GM18867 (cell line): ENCODE results near the gene TRAF7.
"Not testable (repeated sequence)": the region's sequence is repeated elsewhere in the genome, so short reads cannot be mapped to it uniquely, and the experiment has no call there.

Experiments used
- ATAC-seq: cut with Tn5 transposase; IDR thresholded peaks from one replicate; pipeline ENCODE4 v1.9.1; 2021; ENCODE audit warnings: mild to moderate bottlenecking, moderate library complexity; ENCODE audit not compliant: unreplicated experiment

The TRAF7 gene

DNA sequence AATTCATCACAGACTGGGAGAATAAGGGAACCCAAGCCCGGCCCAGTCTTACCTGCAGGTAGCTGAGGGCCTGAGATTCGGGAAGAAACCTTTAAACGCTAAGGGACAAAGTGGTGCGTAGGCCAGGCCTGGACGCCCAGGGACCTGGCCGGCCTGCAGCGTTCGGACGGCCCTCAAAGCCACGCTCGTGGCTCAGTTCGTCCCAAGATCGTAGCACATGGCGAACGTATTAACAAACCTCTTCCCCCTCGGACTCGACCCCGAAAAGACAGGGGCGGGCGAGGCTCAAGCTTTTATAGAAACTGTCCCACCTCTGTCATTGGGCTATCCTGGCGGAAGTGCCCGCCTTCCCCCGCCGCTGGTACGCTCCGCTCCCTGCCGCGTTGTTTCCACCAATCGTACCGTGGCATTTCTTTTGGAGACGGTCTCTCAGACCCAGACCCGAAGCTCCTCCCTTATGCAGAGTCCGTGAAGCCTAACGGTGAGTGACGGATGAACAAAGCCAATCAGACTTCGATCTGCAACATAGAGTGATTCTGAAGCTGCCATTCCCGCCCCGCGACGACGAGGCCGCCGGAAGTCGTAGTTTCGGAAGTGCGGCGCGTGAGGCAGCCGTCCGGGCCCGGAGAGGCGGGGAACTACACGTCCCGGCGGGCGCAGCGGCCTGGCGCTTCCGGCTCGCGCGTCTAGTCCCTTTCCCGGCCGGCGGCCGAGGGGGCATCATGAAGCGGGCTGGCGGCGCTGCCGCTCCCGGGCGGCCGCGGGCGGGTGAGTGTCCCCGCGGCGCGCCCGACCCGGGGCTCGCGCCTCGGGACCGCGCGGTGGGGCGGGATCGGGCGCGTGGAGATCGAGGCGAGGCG lies at the start of gene TRAF7:
Gene TRAF7, plus strand, starts transcription at position 692 of the 860 bp plus-strand sequence. CDS start 8,139 bp downstream, outside the sequence.
- ATAC-seq, result peak; percentile 84

DNA sequence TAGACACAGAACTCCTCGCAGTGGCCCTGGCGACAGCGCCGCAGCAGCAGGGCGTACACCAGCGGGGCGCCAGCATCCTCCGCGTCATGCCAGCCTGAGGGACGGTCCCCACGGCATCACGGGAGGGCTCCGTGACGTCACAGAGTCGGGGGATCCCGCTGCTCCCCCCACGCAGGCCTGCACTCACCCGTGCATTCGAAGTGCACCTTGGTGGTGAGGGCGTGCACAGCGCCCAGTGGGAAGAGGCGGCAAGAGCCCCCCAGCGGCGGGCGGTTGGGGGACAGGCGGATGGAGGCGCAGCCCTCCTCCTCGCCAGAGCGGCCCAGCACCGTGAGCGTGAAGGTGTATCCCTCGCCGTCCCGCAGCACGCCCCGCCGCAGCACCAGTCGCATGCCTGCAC lies 49.4 kb upstream of the TRAF7 start:
- not testable (repeated sequence) for ATAC-seq

DNA sequence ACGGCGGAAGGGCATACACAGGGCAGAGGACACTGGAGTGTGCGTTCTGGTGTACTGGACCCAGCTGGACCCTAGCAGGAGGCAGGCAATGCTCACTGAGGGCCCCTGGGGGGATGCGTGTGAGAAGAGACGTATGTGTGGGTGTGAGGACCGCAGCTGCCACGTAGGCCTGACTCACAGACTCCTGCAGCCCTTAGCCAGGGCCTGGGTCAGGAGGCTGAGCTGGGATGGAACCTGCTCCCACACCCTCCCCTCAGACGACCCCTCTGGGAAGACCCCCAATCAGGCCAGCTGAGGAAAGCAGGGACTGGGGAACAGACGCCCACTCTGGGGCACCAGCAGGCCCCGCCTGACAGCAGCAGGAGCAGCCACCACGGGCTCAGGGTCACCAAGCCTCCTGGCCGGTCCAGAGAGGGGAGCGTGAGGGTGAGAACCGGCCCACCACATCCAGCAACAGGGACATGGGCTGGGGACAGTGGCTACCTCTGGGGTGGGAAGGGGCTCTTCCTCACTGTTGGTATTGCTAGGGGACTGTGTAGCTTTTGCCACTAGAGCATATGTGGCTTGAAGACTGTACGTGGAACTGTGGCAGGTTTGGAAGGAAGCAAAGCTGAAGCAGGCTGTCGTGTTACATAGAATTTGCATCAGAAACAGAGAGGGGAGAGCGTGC lies 48.3 kb upstream of the TRAF7 start:
- not testable (repeated sequence) for ATAC-seq

DNA sequence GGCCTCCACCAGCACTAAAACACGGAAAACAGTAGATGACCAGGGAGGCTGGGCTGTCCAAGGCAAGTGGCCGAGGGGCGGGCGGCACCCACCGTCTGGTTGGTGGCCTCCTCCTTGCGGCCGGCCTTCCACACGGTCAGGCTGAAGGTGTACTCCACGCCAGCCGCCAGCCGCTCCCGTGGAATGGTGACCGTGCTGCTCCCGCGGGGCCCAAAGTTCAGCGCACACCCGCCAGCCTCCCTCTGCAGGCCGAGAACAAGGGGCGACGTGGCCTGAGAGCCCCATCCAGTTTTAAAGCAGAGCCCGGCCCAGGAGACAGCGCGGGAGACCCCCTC lies 47.8 kb upstream of the TRAF7 start:
- not testable (repeated sequence) for ATAC-seq

GRCh38 chr16:2108446-2109270 lies 46.9 kb upstream of the TRAF7 start:
- not testable (repeated sequence) for ATAC-seq

GRCh38 chr16:2109271-2109580 lies 46.4 kb upstream of the TRAF7 start:
- ATAC-seq, result not testable (repeated sequence)

- not testable (repeated sequence) for ATAC-seq
Observed at GRCh38 chr16:2109872-2110271, 45.7 kb upstream of the TRAF7 start.

DNA sequence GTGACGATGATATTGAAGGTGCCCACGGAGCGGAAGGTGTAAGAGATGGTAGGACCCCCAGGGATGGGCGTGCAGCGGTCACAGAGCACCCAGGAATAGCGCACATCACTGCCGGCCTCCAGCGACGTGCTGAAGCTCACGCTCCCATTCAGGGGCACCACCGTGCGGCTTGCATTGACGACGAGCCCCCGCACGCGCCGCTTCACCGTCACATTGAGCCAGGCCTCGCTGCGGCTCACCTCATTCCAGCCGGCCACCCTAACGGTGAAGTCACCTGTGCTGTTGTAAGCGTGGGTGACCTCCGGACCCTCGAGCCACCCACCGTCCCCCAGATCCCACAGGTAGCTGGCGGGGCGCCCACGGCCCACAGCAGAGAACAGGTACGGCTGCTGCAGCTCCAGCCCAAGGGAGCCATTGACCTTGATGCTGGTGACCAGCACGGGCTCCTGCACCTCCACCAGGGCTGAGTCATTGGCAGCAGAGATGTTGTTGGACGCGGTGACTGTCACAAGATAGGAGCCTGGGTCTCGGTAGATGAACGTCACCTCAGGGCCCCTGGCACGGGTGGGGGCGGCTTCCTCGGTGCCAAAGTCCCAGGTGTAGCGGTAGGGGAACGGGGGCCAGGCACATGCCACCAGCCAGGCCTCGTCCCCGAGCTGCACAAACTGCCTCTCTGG lies 45.1 kb upstream of the TRAF7 start:
- not testable (repeated sequence) for ATAC-seq

GRCh38 chr16:2111009-2111353 lies 44.6 kb upstream of the TRAF7 start:
- ATAC-seq, result not testable (repeated sequence)

DNA sequence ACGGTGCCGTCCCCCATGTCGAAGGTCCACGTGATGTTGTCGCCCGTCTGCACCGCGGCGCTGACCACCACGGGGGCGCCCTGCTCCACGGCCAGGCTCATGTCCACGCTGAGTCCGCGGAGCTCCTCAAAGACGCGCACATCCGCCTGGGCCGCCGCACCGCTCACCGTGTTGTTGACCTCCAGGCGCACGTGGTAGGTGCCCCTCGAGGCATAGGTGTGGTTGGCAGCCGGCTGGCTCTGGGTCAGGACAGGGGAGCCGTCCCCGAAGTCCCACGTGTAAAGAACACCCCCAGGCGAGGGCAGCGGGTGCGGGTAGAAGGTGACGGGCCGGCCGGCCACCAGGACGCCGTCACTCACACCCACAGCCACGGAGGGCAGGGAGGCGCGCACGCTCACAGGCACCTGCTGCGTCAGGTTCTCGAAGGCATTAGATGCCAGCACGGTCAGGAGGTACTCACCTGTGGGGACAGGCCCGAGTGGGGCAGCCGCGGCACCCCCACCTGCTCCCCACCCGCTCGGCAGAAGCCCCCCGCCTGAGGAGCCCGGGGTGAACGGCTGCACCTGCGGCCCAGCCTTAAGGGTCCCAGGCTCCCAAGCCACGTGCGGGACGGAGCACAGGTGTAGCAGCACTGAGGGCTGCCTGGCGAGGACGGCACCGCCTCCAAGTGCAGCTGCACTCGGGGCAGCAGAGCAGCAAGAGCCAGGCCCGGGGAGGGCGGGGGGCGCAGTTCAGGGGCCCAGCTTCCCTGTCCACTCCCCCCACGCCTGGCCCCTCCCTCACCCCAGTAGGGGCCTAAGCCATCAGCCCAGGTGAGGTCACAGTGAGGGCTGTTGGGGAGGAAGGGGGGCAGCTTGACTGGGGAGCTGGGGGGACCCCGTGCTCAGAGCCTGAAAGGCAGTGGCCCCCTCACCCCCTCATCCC lies 43.9 kb upstream of the TRAF7 start:
- ATAC-seq, result not testable (repeated sequence)

DNA sequence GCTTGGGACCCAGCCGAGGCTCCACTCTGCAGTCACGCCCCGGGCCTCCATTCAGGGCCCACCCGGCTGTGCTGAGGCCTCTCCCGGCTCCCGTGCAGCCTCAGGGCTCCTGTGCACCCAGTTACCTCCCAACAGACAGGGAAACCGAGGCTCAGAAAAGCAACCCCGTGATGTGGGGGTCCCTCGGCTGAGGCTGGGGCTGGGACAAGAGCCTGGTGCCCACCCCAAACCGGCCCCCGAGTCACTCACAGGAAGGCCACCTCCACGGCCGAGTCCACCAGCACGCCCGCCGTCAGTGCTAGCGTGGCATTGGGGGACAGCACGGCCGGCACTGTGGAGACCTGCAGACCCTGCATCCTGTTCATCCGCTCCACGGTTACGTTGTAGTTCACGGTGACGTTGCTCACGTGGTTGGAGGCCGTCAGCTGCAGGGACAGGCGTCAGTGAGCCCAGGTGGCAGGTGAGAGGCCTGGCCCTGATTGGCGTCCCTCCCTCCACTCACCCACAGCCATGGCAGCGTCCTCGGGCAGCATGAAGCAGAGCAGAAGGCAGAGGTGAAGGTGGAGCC lies 43.0 kb upstream of the TRAF7 start:
- ATAC-seq, result not testable (repeated sequence)

DNA sequence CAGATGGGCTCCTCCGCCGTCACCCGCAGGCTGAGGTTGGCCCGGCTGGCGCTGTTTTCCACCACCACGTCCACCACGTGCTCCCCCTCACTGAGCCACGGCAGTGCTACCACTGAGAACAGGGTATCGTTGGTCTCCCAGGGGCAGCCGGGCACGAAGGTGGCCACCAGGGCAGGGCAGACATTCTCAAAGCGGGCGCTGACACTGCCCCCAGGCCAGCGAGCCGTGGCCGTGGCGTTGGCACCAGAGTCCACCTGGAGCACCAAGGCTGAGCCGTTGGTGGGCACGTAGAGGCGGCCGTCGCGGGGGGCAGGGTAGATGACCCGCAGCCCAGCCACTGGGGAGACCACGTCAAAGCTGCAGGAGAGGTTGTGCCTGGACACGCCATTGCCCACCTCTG lies 41.4 kb upstream of the TRAF7 start:
- not testable (repeated sequence) for ATAC-seq

DNA sequence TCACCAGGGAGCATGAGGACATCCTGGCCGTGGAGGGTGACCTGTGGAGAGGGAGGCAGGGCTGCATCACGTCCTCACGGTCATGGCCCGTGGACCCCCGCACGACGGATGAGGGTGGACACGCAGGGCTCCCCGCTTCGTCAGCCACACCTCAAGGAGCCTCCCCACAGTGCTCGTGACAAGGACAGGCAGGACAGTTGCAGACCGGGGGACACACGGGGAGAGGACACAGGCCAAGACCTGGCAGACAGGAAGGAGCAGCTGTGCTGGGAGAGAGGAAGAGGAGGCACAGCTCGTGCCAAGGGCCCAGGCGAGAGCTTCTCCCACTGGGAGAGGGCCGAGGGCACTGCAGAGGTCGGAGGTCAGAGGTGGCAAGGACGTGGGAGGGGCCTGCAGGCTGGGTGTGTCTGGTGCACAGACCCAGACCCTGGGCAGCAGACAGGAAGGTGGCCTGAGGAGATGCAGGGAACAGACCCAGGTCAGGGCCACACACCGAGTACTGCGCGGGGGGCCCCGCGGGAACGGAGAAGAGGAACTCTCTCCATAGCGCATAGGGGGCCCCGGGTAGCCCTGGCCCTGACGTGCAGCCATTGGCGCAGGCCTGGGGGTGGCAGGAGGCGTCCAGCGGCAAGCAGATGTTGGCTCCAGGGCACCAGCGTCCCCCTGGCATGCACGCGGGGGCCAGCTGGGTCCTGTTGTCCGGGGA lies 40.5 kb upstream of the TRAF7 start:
- ATAC-seq, result not testable (repeated sequence)

DNA sequence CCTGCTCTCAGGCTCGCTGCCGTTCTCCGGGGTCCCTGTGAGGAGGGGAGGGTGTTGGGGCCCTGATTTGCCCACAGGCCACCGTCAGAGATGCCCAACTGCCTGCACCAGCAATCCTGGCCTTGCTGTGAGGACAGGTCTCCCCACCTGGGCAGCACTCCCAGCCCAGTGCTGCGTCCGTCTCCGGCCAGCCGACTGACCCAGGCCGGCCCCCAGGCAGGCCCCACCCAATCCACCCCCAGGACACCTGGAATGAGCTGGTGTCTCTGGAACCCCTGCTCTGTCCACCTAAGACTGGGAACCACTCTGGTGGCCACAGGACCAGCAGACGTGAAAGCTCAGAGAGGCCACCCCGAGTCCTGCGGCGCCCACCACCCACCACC lies 40.0 kb upstream of the TRAF7 start:
- no peak for ATAC-seq

GRCh38 chr16:2116428-2116827 lies 39.2 kb upstream of the TRAF7 start:
- not testable (repeated sequence) for ATAC-seq

DNA sequence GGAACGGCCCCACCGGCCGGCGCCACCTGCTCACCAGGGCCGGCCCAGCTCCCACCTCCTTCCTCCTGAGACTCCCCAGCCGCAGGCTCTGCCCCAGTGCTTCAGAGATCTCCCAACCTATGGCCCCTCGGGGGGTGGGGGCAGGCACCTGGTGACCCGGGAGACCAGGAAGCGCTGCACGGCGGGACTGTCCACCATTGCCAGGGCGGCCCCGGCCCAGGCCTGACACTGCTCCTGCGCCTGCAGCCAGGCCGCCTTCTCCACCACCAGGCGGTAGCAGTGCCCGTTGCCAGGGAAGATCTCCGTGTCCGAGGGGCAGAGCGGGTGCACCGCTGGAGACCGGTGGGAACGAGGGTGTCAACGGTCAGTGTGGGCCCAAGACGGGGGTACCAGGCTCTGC lies 38.2 kb upstream of the TRAF7 start:
- ATAC-seq, result not testable (repeated sequence)

DNA sequence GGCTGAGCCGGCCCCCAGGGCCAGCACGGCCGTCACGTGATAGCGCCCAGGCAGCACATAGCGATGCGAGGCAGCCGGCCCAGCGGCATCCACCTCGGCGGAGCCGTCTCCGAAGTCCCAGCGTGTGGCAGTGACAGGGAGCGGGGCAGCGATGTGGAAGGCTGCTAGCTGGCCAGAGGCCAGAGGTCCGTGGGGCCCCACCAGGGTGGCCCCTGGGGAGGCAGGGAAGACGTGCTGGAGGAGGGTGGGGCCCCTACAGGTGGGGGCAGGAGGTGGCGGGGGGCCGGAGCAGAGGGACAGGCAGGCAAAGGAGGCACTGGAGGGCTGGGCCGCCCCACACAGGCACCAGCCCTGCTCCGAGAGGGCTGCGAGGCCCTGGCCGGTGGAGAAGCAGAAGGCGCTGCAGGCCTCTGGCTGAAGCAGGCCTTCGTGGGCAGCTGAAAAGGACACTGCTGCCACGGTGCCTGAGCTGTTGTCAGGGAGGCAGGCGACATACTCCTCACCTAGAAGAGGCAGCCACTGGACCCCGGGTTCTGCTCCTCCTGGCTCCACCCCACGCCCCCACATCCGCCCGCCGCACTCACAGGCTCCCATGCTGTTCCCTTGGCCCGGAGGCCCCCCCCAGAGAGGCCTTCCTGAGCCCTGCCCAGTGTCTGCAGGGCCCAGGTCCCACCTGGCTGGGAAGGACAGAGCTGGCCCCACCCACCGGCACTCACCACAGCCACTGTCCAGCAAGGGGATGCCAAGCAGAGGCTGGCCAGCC lies 37.4 kb upstream of the TRAF7 start:
- ATAC-seq, result not testable (repeated sequence)

- not testable (repeated sequence) for ATAC-seq
Observed at GRCh38 chr16:2121325-2121724, 34.3 kb upstream of the TRAF7 start.
